ENCODE results near the gene DPH7.
A peak's percentile ranks its signal among the peaks of the same experiment; 100 is the strongest.
"Not testable (repeated sequence)": the region's sequence is repeated elsewhere in the genome, so short reads cannot be mapped to it uniquely, and the experiment has no call there.

The DPH7 gene

DNA sequence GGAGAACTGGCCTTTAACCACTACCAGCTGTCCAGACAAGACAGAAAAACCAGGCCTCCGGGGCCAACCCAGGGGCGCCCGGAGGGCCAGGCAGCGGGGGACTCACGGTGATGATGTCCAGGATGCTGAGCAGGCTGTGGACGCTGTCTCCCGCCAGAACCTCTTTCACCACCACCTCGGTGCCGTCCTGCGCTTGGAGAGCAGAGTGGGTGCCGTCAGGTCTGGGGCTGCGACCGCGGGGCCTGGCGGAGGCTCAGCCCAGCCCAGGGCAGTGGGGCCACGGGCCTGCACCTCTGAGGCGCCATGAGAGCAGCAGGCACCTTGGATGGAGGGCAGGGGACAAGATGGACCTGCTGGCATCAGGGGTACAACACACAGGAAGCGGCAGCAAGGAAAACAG, 38.2 kb downstream of the DPH7 start:
- Histone ChIP-seq H3F3A (ENCODE audit: low read depth) (peaks cover 10% of the 10 kb centered on the region), H3K9me2 (replicated peaks; ENCODE audit: low read depth, low read length) (no peaks in the 10 kb centered on the region), H3K36me3 (ENCODE audit: insufficient read depth, low read length) (no peaks in the 10 kb centered on the region), H2AFZ (ENCODE audit: low read length) (no peak overlapping the region), H3K27me3 (ENCODE audit: insufficient read depth, low read length, poor library complexity, severe bottlenecking) (no peaks in the 10 kb centered on the region), H3K4me2 (ENCODE audit: low read depth, low read length, poor library complexity, severe bottlenecking) (no peak overlapping the region), H3K4me1 (ENCODE audit: insufficient read depth, low read length, poor library complexity, severe bottlenecking) (peaks cover 36% of the 10 kb centered on the region), H4K20me1 (ENCODE audit: insufficient read depth, low read length, poor library complexity, severe bottlenecking) (no peaks in the 10 kb centered on the region), H3K9ac (ENCODE audit: low read depth, low read length, poor library complexity, severe bottlenecking) (no peak overlapping the region), H3K9me3 (ENCODE audit: insufficient read depth, low read depth, low read length) (no peaks in the 10 kb centered on the region), H3K79me2 (ENCODE audit: insufficient read depth, low read length) (no peaks in the 10 kb centered on the region), H3K4me3 (ENCODE audit: low read length, poor library complexity, severe bottlenecking) (no peak overlapping the region)
- TF ChIP-seq EZH2phosphoT487 (IDR thresholded peaks at IDR 0.05; ENCODE audit: borderline replicate concordance) = no peak
- TF ChIP-seq, protein P1, sequence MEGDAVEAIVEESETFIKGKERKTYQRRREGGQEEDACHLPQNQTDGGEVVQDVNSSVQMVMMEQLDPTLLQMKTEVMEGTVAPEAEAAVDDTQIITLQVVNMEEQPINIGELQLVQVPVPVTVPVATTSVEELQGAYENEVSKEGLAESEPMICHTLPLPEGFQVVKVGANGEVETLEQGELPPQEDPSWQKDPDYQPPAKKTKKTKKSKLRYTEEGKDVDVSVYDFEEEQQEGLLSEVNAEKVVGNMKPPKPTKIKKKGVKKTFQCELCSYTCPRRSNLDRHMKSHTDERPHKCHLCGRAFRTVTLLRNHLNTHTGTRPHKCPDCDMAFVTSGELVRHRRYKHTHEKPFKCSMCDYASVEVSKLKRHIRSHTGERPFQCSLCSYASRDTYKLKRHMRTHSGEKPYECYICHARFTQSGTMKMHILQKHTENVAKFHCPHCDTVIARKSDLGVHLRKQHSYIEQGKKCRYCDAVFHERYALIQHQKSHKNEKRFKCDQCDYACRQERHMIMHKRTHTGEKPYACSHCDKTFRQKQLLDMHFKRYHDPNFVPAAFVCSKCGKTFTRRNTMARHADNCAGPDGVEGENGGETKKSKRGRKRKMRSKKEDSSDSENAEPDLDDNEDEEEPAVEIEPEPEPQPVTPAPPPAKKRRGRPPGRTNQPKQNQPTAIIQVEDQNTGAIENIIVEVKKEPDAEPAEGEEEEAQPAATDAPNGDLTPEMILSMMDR (conservative IDR thresholded peaks at IDR 0.05; ENCODE audit: low read length) = no peak

DNA sequence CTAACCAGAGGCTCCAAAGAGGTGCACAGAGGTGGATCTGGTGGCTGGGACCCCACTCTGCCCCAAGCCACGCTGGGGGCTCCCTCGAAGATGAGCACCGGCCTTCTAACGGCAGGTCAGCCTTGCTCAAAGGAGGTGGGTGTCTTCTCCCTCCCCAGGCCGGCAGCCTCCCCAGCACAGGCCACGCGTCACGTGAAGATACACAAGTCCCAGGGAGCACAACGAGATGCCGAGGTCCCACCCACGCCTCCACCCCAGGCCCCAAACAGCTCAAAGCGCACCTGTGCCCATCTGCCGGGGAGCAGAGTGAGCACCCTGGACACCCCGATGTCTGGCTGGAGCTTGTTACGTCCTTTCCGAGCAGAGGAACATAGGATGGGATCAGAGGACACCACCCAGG, 40.7 kb downstream of the DPH7 start:
- no peaks in the 10 kb centered on the region for H3K9me2 ChIP-seq (replicated peaks; ENCODE audit: low read depth, low read length)
- no peak for TF ChIP-seq EZH2phosphoT487 (IDR thresholded peaks at IDR 0.05; ENCODE audit: borderline replicate concordance)
- H3K4me3 ChIP-seq (ENCODE audit: low read length, poor library complexity, severe bottlenecking) = no peak overlapping the region
- no peaks in the 10 kb centered on the region for H3K36me3 ChIP-seq (ENCODE audit: insufficient read depth, low read length)
- no peaks in the 10 kb centered on the region for H3K9me3 ChIP-seq (ENCODE audit: insufficient read depth, low read depth, low read length)
- H3K9ac ChIP-seq (ENCODE audit: low read depth, low read length, poor library complexity, severe bottlenecking) = no peak overlapping the region
- no peak overlapping the region for H3K4me2 ChIP-seq (ENCODE audit: low read depth, low read length, poor library complexity, severe bottlenecking)
- H3K4me1 ChIP-seq (ENCODE audit: insufficient read depth, low read length, poor library complexity, severe bottlenecking) = peaks cover 48% of the 10 kb centered on the region
- H4K20me1 ChIP-seq (ENCODE audit: insufficient read depth, low read length, poor library complexity, severe bottlenecking) = no peaks in the 10 kb centered on the region
- no peaks in the 10 kb centered on the region for H3K27me3 ChIP-seq (ENCODE audit: insufficient read depth, low read length, poor library complexity, severe bottlenecking)
- peaks cover 14% of the 10 kb centered on the region for H3F3A ChIP-seq (ENCODE audit: low read depth)
- H2AFZ ChIP-seq (ENCODE audit: low read length) = no peak overlapping the region
- H3K79me2 ChIP-seq (ENCODE audit: insufficient read depth, low read length) = no peaks in the 10 kb centered on the region

DNA sequence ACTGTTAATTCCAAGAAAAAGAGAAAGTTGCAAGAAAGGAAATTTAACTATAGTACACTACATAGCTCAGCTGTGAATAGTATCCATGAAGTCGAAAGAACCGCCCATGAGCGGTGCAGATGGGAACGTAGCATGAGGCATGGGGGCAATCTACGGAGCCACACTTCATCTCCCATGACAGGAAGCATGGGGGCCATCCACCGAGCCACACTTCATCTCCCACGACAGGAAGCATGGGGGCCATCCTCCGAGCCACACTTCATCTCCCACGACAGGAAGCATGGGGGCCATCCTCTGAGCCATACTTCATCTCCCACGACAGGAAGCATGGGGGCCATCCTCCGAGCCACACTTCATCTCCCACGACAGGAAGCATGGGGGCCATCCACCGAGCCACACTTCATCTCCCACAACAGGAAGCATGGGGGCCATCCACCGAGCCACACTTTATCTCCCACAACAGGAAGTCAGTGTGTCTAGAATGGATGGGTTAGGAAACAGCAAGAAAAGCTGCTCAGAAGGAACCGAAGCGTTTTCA, 42.1 kb downstream of the DPH7 start:
- H3K9me2 ChIP-seq (replicated peaks; ENCODE audit: low read depth, low read length); H2AFZ ChIP-seq (ENCODE audit: low read length); H3K9me3 ChIP-seq (ENCODE audit: insufficient read depth, low read depth, low read length); H3K36me3 ChIP-seq (ENCODE audit: insufficient read depth, low read length); H3K79me2 ChIP-seq (ENCODE audit: insufficient read depth, low read length); H3K27me3 ChIP-seq (ENCODE audit: insufficient read depth, low read length, poor library complexity, severe bottlenecking); H4K20me1 ChIP-seq (ENCODE audit: insufficient read depth, low read length, poor library complexity, severe bottlenecking); H3K9ac ChIP-seq (ENCODE audit: low read depth, low read length, poor library complexity, severe bottlenecking): not testable (repeated sequence)
- peak overlapping the region; percentile 35 for H3K4me3 ChIP-seq (ENCODE audit: low read length, poor library complexity, severe bottlenecking)
- peaks cover 14% of the 10 kb centered on the region for H3F3A ChIP-seq (ENCODE audit: low read depth)
- peak overlapping the region; percentile 60 for H3K4me2 ChIP-seq (ENCODE audit: low read depth, low read length, poor library complexity, severe bottlenecking)
- H3K4me1 ChIP-seq (ENCODE audit: insufficient read depth, low read length, poor library complexity, severe bottlenecking) = peaks cover 41% of the 10 kb centered on the region

DNA sequence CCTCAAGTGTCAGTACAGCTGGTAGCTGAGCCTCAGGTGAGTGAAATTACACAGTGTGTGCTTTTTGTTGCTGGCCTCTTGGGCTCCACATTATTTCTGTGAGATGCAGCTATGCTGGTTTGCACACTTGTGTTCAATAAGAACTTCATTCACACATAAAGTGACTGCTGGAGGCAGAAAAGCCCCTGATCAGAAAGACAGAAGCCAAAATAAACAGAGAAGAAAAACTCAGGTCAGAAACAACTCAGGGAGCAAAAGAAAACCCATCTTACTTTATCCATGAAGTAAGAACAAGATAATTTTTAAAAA, 43.7 kb downstream of the DPH7 start:
- no peaks in the 10 kb centered on the region for H3K9me2 ChIP-seq (replicated peaks; ENCODE audit: low read depth, low read length)
- no peaks in the 10 kb centered on the region for H3K79me2 ChIP-seq (ENCODE audit: insufficient read depth, low read length)
- peaks cover 39% of the 10 kb centered on the region for H3K4me1 ChIP-seq (ENCODE audit: insufficient read depth, low read length, poor library complexity, severe bottlenecking)
- H3K9me3 ChIP-seq (ENCODE audit: insufficient read depth, low read depth, low read length) = no peaks in the 10 kb centered on the region
- H2AFZ ChIP-seq (ENCODE audit: low read length) = peak overlapping the region; percentile 83; the same call in 1 of the 2 replicates
- TF ChIP-seq, protein P1 (conservative IDR thresholded peaks at IDR 0.05; ENCODE audit: low read length) = no peak
- TF ChIP-seq EZH2phosphoT487 (IDR thresholded peaks at IDR 0.05; ENCODE audit: borderline replicate concordance) = no peak
- H4K20me1 ChIP-seq (ENCODE audit: insufficient read depth, low read length, poor library complexity, severe bottlenecking) = no peaks in the 10 kb centered on the region
- H3K4me2 ChIP-seq (ENCODE audit: low read depth, low read length, poor library complexity, severe bottlenecking) = peak overlapping the region; percentile 67
- peaks cover 14% of the 10 kb centered on the region for H3F3A ChIP-seq (ENCODE audit: low read depth)
- no peak overlapping the region for H3K4me3 ChIP-seq (ENCODE audit: low read length, poor library complexity, severe bottlenecking)
- H3K36me3 ChIP-seq (ENCODE audit: insufficient read depth, low read length) = no peaks in the 10 kb centered on the region
- H3K9ac ChIP-seq (ENCODE audit: low read depth, low read length, poor library complexity, severe bottlenecking) = peak overlapping the region; percentile 70
- H3K27me3 ChIP-seq (ENCODE audit: insufficient read depth, low read length, poor library complexity, severe bottlenecking) = no peaks in the 10 kb centered on the region
